ENCODE data around the gene RPL7L1. TPM values are rescaled to one million over a fixed set of nuclear protein-coding genes. Genes with fewer than 3 reads are reported as not detected.
"Not testable (repeated sequence)": the region's sequence is repeated elsewhere in the genome, so short reads cannot be mapped to it uniquely, and the experiment has no call there.

Gene RPL7L1
- total and polyA plus RNA-seq, 2 of the 13 experiments (the other 11 are each of a cell fraction or from before 2014, with no cell fraction given): 51.6 to 179 TPM

DNA sequence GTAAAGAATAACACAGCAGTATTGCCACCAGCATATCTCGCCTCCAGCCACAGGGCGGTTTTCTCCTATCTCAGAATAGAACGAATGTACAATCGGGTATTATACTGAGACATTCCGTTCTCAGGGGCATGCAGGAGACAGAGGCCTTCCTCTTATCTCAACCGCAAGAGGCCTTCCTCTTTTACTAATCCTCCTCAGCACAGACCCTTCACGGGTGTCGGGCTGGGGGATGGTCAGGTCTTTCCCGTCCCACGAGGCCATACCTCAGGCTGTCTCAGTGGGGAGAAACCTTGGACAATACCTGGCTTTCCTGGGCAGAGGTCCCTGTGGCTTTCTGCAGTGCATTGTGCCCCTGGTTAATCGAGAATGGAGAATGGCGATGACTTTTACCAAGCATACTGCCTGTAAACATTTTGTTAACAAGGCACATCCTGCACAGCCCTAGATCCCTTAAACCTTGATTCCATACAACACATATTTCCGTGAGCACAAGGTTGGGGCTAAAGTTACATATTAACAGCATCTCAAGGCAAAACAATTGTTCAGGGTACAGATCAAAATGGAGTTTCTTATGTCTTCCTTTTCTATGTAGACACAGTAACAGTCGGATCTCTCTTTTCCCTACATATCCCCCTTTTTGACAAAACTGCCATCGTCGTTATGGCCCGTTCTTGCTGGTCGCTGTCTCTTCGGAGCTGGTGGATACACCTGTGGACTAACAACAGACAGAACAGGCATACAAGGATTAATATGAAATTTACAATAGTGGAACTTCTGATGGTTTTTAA, 14.8 kb downstream of the RPL7L1 start (continued):
- TF ChIP-seq, protein P1, sequence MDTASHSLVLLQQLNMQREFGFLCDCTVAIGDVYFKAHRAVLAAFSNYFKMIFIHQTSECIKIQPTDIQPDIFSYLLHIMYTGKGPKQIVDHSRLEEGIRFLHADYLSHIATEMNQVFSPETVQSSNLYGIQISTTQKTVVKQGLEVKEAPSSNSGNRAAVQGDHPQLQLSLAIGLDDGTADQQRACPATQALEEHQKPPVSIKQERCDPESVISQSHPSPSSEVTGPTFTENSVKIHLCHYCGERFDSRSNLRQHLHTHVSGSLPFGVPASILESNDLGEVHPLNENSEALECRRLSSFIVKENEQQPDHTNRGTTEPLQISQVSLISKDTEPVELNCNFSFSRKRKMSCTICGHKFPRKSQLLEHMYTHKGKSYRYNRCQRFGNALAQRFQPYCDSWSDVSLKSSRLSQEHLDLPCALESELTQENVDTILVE (CRISPR knock-in tag; IDR thresholded peaks at IDR 0.05): peak; percentile 41; the same call in 1 of the 2 replicates
- peak; percentile 66; the same call in 1 of the 2 replicates for TF ChIP-seq RARG (CRISPR knock-in tag; IDR thresholded peaks at IDR 0.05; ENCODE audit: low read depth)
- TF ChIP-seq KDM3A (CRISPR knock-in tag; IDR thresholded peaks at IDR 0.05; ENCODE audit: low read depth): 0 out of 2 replicates have a peak, but pooled peaks have one; percentile 32
- peak; percentile 40; the same call in 1 of the 2 replicates for TF ChIP-seq REPIN1 (CRISPR knock-in tag; IDR thresholded peaks at IDR 0.05; ENCODE audit: borderline replicate concordance, low read depth)
- peak; percentile 61; the same call in 1 of the 2 replicates for TF ChIP-seq MYC (CRISPR knock-in tag; IDR thresholded peaks at IDR 0.05; ENCODE audit: borderline replicate concordance)
- TF ChIP-seq ZNF205 (CRISPR knock-in tag; IDR thresholded peaks at IDR 0.05): 0 out of 2 replicates have a peak, but pooled peaks have one; percentile 25
- 0 out of 2 replicates have a peak, but pooled peaks have one; percentile 29 for TF ChIP-seq MED1 (CRISPR knock-in tag; IDR thresholded peaks at IDR 0.05)
- TF ChIP-seq YEATS2 (CRISPR knock-in tag; IDR thresholded peaks at IDR 0.05; ENCODE audit: borderline replicate concordance): peak; percentile 48; the same call in 1 of the 2 replicates
- TF ChIP-seq, protein P2, sequence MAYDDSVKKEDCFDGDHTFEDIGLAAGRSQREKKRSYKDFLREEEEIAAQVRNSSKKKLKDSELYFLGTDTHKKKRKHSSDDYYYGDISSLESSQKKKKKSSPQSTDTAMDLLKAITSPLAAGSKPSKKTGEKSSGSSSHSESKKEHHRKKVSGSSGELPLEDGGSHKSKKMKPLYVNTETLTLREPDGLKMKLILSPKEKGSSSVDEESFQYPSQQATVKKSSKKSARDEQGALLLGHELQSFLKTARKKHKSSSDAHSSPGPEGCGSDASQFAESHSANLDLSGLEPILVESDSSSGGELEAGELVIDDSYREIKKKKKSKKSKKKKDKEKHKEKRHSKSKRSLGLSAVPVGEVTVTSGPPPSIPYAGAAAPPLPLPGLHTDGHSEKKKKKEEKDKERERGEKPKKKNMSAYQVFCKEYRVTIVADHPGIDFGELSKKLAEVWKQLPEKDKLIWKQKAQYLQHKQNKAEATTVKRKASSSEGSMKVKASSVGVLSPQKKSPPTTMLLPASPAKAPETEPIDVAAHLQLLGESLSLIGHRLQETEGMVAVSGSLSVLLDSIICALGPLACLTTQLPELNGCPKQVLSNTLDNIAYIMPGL (CRISPR knock-in tag; IDR thresholded peaks at IDR 0.05; ENCODE audit: borderline replicate concordance in 1 of 2, low read depth in 1 of 2): peak; percentile 37 to 41; a peak in 1 of 4 replicates
- TF ChIP-seq SP4 (CRISPR knock-in tag; IDR thresholded peaks at IDR 0.05): peak; percentile 42
- TF ChIP-seq HMG20A (CRISPR knock-in tag; IDR thresholded peaks at IDR 0.05; ENCODE audit: borderline replicate concordance): peak; percentile 9; the same call in 1 of the 2 replicates
- TF ChIP-seq ZFY (CRISPR knock-in tag; IDR thresholded peaks at IDR 0.05): peak; percentile 61
- TF ChIP-seq SNAPC2 (CRISPR knock-in tag; IDR thresholded peaks at IDR 0.05): 0 out of 2 replicates have a peak, but pooled peaks have one; percentile 28
- TF ChIP-seq GABPB1 (CRISPR knock-in tag; IDR thresholded peaks at IDR 0.05): peak; percentile 14; the same call in 1 of the 2 replicates
- 0 out of 2 replicates have a peak, but pooled peaks have one; percentile 39 for TF ChIP-seq CBFB (CRISPR knock-in tag; IDR thresholded peaks at IDR 0.05)
- TF ChIP-seq GABPA (IDR thresholded peaks at IDR 0.05; ENCODE audit: low read depth, low read length); FOXP1 (IDR thresholded peaks at IDR 0.05): not testable (repeated sequence)
- TF ChIP-seq GABPA (CRISPR knock-in tag; IDR thresholded peaks at IDR 0.05; ENCODE audit: low read depth): peak; percentile 24; the same call in 1 of the 2 replicates
- TF ChIP-seq YEATS4 (CRISPR knock-in tag; IDR thresholded peaks at IDR 0.05; ENCODE audit: borderline replicate concordance): peak; percentile 56; the same call in 1 of the 2 replicates
- TF ChIP-seq HDAC2 (CRISPR knock-in tag; IDR thresholded peaks at IDR 0.05): peak; percentile 44; the same call in 1 of the 2 replicates
- peak; percentile 47 for TF ChIP-seq FOXP1 (CRISPR knock-in tag; IDR thresholded peaks at IDR 0.05)
- TF ChIP-seq, protein P3, sequence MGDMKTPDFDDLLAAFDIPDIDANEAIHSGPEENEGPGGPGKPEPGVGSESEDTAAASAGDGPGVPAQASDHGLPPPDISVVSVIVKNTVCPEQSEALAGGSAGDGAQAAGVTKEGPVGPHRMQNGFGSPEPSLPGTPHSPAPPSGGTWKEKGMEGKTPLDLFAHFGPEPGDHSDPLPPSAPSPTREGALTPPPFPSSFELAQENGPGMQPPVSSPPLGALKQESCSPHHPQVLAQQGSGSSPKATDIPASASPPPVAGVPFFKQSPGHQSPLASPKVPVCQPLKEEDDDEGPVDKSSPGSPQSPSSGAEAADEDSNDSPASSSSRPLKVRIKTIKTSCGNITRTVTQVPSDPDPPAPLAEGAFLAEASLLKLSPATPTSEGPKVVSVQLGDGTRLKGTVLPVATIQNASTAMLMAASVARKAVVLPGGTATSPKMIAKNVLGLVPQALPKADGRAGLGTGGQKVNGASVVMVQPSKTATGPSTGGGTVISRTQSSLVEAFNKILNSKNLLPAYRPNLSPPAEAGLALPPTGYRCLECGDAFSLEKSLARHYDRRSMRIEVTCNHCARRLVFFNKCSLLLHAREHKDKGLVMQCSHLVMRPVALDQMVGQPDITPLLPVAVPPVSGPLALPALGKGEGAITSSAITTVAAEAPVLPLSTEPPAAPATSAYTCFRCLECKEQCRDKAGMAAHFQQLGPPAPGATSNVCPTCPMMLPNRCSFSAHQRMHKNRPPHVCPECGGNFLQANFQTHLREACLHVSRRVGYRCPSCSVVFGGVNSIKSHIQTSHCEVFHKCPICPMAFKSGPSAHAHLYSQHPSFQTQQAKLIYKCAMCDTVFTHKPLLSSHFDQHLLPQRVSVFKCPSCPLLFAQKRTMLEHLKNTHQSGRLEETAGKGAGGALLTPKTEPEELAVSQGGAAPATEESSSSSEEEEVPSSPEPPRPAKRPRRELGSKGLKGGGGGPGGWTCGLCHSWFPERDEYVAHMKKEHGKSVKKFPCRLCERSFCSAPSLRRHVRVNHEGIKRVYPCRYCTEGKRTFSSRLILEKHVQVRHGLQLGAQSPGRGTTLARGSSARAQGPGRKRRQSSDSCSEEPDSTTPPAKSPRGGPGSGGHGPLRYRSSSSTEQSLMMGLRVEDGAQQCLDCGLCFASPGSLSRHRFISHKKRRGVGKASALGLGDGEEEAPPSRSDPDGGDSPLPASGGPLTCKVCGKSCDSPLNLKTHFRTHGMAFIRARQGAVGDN (CRISPR knock-in tag; IDR thresholded peaks at IDR 0.05): peak; percentile 59
- TF ChIP-seq ZNF350 (CRISPR knock-in tag; IDR thresholded peaks at IDR 0.05; ENCODE audit: borderline replicate concordance, low read depth): peak; percentile 50; the same call in 1 of the 2 replicates
